Fibroblast of lung (primary cell): ENCODE results near the gene STRADB. TPM values are rescaled to one million over a fixed set of nuclear protein-coding genes. Genes with fewer than 3 reads are reported as not detected.
"Not testable (repeated sequence)": the region's sequence is repeated elsewhere in the genome, so short reads cannot be mapped to it uniquely, and the experiment has no call there.

ENCODE experiments used
- DNase-seq, 2 donors: peaks; one replicate each; pipeline versions ENCODE4 v3.0.0 to v3.0.0-alpha.2; 2010; ENCODE audit warnings: low read depth in 2 of 2
- H2AFZ ChIP-seq: 2 replicates; pipeline ENCODE4 v1.5.1; 2012; ENCODE audit warnings: low read length, control low read depth, inconsistent platforms
- H3K27ac ChIP-seq: 2 replicates; pipeline ENCODE4 v1.5.1; 2011; ENCODE audit warnings: low read length, control low read depth; ENCODE audit not compliant: insufficient read depth
- H3K27me3 ChIP-seq: 2 replicates; pipeline ENCODE4 v1.5.1; 2011; ENCODE audit warnings: mild to moderate bottlenecking, low read length; ENCODE audit not compliant: control insufficient read depth, insufficient read depth
- H3K36me3 ChIP-seq: 2 replicates; pipeline ENCODE4 v1.5.1; 2011; ENCODE audit warnings: low read length; ENCODE audit not compliant: control insufficient read depth, insufficient read depth
- H3K4me1 ChIP-seq: 2 replicates; pipeline ENCODE4 v1.5.1; 2011; ENCODE audit warnings: low read length; ENCODE audit not compliant: control insufficient read depth, insufficient read depth; ENCODE audit errors: extremely low read depth
- H3K4me2 ChIP-seq: 2 replicates; pipeline ENCODE4 v1.5.1; 2011; ENCODE audit warnings: low read length, control low read depth; ENCODE audit not compliant: insufficient read depth; ENCODE audit errors: extremely low read depth
- H3K4me3 ChIP-seq, 4 experiments: fragments of 200-600 bp in 1 of 4; sonication (generic) in 1 of 4; replicated peaks in 1 of 4; 2 replicates each; pipeline ENCODE4 v1.5.1; 2011 to 2016; ENCODE audit warnings: low read length in 4 of 4, low read depth in 3 of 4, mild to moderate bottlenecking in 3 of 4, control low read depth in 2 of 4, inconsistent platforms in 1 of 4, mixed read lengths in 1 of 4; ENCODE audit not compliant: insufficient read depth in 1 of 4; ENCODE audit errors: control extremely low read depth in 1 of 4
- H3K79me2 ChIP-seq: 2 replicates; pipeline ENCODE4 v1.5.1; 2012; ENCODE audit warnings: mild to moderate bottlenecking, low read length, inconsistent platforms; ENCODE audit not compliant: control insufficient read depth, insufficient read depth
- H3K9ac ChIP-seq: 2 replicates; pipeline ENCODE4 v1.5.1; 2011; ENCODE audit warnings: mild to moderate bottlenecking, low read length, control low read depth; ENCODE audit not compliant: insufficient read depth
- H3K9me3 ChIP-seq: 2 replicates; pipeline ENCODE4 v1.5.1; 2012; ENCODE audit warnings: low read depth, low read length; ENCODE audit not compliant: control insufficient read depth, insufficient read depth
- H4K20me1 ChIP-seq: 2 replicates; pipeline ENCODE4 v1.5.1; 2011; ENCODE audit warnings: low read length; ENCODE audit not compliant: control insufficient read depth, insufficient read depth; ENCODE audit errors: extremely low read depth
- EZH2 ChIP-seq: IDR thresholded peaks from 2 replicates; pipeline ENCODE4 v1.5.1; 2012; ENCODE audit warnings: low read length, control low read depth, mild to moderate bottlenecking; ENCODE audit errors: missing control alignments
- polyA plus RNA-seq, 2 donors: library from polyadenylated mRNA; depleted of rRNA in 1 of 2; stranded (reverse) in 1 of 2; unstranded in 1 of 2; fragments of >200 nt; gene quantifications; 2 replicates each; pipeline ENCODE4 v1.2.1, GENCODE V29; 2011 to 2012; ENCODE audit warnings: missing spikeins in 1 of 2
- total RNA-seq: library from RNA; depleted of rRNA; stranded (reverse); fragments of >200 nt; gene quantifications from 2 replicates; pipeline ENCODE4 v1.2.1, GENCODE V29; 2014
- TF ChIP-seq, protein P1 (sequence below), 2 donors: IDR thresholded peaks in 1 of 2; conservative IDR thresholded peaks in 1 of 2; 1 replicate in 1 of 2; 2 replicates in 1 of 2; pipeline ENCODE4 v1.5.1; 2011 to 2012; ENCODE audit warnings: low read length in 2 of 2, control low read depth in 1 of 2, inconsistent platforms in 1 of 2, low read depth in 1 of 2, mild to moderate bottlenecking in 1 of 2

Gene STRADB
- total and polyA plus RNA-seq, 2 donors (not counting 1 experiment from before 2014, with no cell fraction given): 27.4 to 84.7 TPM

GRCh38 chr2:201432621-201433393 is 18.7 kb upstream of the STRADB start:
- H3K4me3 ChIP-seq: no peak overlapping the region
- peak overlapping the region; percentile 8 for H3K27ac ChIP-seq
- TF ChIP-seq, protein P1, sequence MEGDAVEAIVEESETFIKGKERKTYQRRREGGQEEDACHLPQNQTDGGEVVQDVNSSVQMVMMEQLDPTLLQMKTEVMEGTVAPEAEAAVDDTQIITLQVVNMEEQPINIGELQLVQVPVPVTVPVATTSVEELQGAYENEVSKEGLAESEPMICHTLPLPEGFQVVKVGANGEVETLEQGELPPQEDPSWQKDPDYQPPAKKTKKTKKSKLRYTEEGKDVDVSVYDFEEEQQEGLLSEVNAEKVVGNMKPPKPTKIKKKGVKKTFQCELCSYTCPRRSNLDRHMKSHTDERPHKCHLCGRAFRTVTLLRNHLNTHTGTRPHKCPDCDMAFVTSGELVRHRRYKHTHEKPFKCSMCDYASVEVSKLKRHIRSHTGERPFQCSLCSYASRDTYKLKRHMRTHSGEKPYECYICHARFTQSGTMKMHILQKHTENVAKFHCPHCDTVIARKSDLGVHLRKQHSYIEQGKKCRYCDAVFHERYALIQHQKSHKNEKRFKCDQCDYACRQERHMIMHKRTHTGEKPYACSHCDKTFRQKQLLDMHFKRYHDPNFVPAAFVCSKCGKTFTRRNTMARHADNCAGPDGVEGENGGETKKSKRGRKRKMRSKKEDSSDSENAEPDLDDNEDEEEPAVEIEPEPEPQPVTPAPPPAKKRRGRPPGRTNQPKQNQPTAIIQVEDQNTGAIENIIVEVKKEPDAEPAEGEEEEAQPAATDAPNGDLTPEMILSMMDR (conservative IDR thresholded peaks at IDR 0.05 in 1 of 2, IDR thresholded peaks at IDR 0.05 in 1 of 2; ENCODE audit: low read depth in 1 of 2, low read length in 2 of 2): no peak
- no peak for TF ChIP-seq EZH2
- no peak overlapping the region for H3K9ac ChIP-seq
- H4K20me1 ChIP-seq: no peaks in the 10 kb centered on the region
- H3K4me2 ChIP-seq: peak overlapping the region; percentile 76
- peaks cover 37% of the 10 kb centered on the region for H3K79me2 ChIP-seq
- H3K36me3 ChIP-seq: no peaks in the 10 kb centered on the region
- H3K9me3 ChIP-seq: no peaks in the 10 kb centered on the region
- H2AFZ ChIP-seq: no peak overlapping the region
- no peaks in the 10 kb centered on the region for H3K27me3 ChIP-seq
- DNase-seq: peak; percentile 59 to 80
- H3K4me1 ChIP-seq: peaks cover 10% of the 10 kb centered on the region

DNA sequence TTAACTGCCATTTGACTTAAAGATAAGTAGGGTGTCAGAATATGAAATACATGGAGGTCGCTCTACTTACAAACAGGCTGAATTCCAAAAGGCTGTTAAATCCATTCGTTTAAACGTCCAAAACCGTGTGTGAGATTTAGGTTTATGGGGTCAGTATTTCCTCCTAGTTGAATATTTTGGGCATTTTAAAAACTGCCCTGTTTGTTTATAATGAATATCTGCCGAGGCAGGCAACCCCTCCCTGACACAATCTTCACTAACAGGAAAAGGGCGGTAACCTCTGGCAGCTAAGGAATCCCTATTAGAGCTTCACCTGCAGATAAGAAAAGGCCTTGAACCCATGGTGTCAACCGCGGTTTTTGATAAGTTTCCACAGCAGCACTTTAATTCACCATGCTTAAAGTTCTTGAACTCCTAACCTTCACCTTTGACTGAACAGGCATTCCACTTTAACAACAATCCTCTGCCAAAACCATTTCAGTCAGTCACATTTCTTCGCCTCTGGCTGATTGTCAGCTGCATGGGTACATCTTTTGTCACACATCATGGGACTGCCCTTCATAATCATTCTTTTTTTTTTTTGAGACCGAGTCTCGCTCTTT is 18.0 kb upstream of the STRADB start:
- Histone ChIP-seq H2AFZ (no peak overlapping the region), H4K20me1 (no peaks in the 10 kb centered on the region), H3K9me3 (no peaks in the 10 kb centered on the region), H3K9ac (no peak overlapping the region), H3K4me3 (no peak overlapping the region), H3K4me2 (peak overlapping the region; percentile 76), H3K79me2 (peaks cover 43% of the 10 kb centered on the region), H3K4me1 (peaks cover 10% of the 10 kb centered on the region), H3K27me3 (no peaks in the 10 kb centered on the region), H3K27ac (peak overlapping the region; percentile 5), H3K36me3 (no peaks in the 10 kb centered on the region)
- no peak for TF ChIP-seq EZH2
- TF ChIP-seq, protein P1 (conservative IDR thresholded peaks at IDR 0.05 in 1 of 2, IDR thresholded peaks at IDR 0.05 in 1 of 2; ENCODE audit: low read depth in 1 of 2, low read length in 2 of 2): no peak
- no peak for DNase-seq

DNA sequence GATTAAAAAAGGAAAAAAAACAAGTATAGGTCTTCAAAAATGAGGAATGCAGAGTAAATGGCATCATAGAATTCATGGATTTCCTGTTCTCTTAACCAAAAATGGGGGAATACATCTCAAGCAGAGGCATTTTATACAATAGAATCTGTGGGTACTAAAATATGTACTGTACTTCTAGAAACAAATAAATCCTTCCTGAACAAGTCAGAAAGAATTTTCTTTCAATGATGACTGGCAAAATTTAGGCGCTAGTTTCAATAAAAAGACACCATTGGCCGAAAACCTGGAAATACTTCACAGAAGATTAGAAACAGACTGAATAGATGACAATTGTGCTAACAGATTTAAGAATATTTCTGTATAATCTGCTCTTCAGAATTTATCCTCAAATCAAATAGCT is 15.4 kb upstream of the STRADB start:
- H3K9ac ChIP-seq: no peak overlapping the region

GRCh38 chr2:201439336-201439922 is 12.1 kb upstream of the STRADB start:
- not testable (repeated sequence) for DNase-seq

More for the DNA sequence above, 15.4 kb upstream of the STRADB start:
- no peaks in the 10 kb centered on the region for H4K20me1 ChIP-seq
- H3K79me2 ChIP-seq: peaks cover 50% of the 10 kb centered on the region
- peaks cover 10% of the 10 kb centered on the region for H3K4me1 ChIP-seq
- no peak overlapping the region for H3K4me2 ChIP-seq
- no peak overlapping the region for H3K4me3 ChIP-seq
- H3K36me3 ChIP-seq: no peaks in the 10 kb centered on the region
- H2AFZ ChIP-seq: no peak overlapping the region
- no peak for TF ChIP-seq EZH2
- TF ChIP-seq, protein P1 (conservative IDR thresholded peaks at IDR 0.05 in 1 of 2, IDR thresholded peaks at IDR 0.05 in 1 of 2; ENCODE audit: low read depth in 1 of 2, low read length in 2 of 2): no peak
- H3K27me3 ChIP-seq: no peaks in the 10 kb centered on the region
- H3K9me3 ChIP-seq: no peaks in the 10 kb centered on the region
- peak in 1 of 2 donors; percentile 45 for DNase-seq
- no peak overlapping the region for H3K27ac ChIP-seq

More at GRCh38 chr2:201439336-201439922, 12.1 kb upstream of the STRADB start:
- H3K4me3 ChIP-seq, H3K9me3 ChIP-seq, H3K9ac ChIP-seq, H2AFZ ChIP-seq, H4K20me1 ChIP-seq, H3K4me1 ChIP-seq, H3K4me2 ChIP-seq, H3K27ac ChIP-seq, H3K27me3 ChIP-seq, H3K36me3 ChIP-seq: not testable (repeated sequence)
- H3K79me2 ChIP-seq: peaks cover 56% of the 10 kb centered on the region
